ENCODE data around the gene HEATR5B. TPM values are rescaled to one million over a fixed set of nuclear protein-coding genes. Genes with fewer than 3 reads are reported as not detected.

Gene HEATR5B
- total and polyA plus RNA-seq, 9 of the 15 experiments (the other 6 are each of a cell fraction or from before 2014, with no cell fraction given): 4.2 to 21.7 (median 12.2) TPM

GRCh38 chr2:37005118-37005868, 78.9 kb downstream of the HEATR5B start (continued):
- peak; percentile 70 to 82 (median 74) for TF ChIP-seq CTCF (IDR thresholded peaks at IDR 0.05 in 2 of 3, conservative IDR thresholded peaks at IDR 0.05 in 1 of 3; ENCODE audit: insufficient read depth in 2 of 3, low read depth in 1 of 3, low read length in 3 of 3)
- peak; percentile 68; the same call in 1 of the 2 replicates for TF ChIP-seq REST (IDR thresholded peaks at IDR 0.05; ENCODE audit: borderline replicate concordance)
- TF ChIP-seq REST (CRISPR knock-in tag; IDR thresholded peaks at IDR 0.05; ENCODE audit: low read depth): no peak
- no peak for TF ChIP-seq LCOR (CRISPR knock-in tag; IDR thresholded peaks at IDR 0.05)
- no peak for TF ChIP-seq ZNF165 (CRISPR knock-in tag; IDR thresholded peaks at IDR 0.05; ENCODE audit: borderline replicate concordance)
